ENCODE data around the gene PTGR2. TPM values are rescaled to one million over a fixed set of nuclear protein-coding genes. Genes with fewer than 3 reads are reported as not detected.
"Not testable (repeated sequence)": the region's sequence is repeated elsewhere in the genome, so short reads cannot be mapped to it uniquely, and the experiment has no call there.

PTGR2 gene
- total and polyA plus RNA-seq, 2 donors (not counting 1 experiment from before 2014, with no cell fraction given), result 1.2 to 4.5 TPM

DNA sequence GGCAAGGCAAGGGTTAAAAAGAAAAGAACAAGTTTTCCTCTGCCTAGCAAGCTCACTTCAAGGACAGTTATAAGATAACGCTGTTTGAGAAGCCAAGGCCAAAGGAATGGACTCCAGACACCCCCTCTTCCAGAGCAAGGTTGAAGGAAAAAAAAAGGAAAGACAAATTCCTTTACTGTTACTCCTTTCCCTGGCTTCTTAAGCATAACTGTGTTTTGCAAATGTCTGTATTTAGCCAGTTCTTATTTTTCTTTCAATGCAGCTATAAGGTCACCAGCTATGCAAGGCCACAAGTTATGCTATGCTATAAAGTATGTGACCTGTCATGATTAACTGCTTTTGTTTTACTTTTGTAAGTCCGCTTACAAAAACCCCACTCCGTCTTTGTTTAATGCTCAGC lies 61.6 kb downstream of the PTGR2 start:
- no peaks in the 10 kb centered on the region for H3K9me3 Mint-ChIP-seq (ENCODE audit: insufficient read depth)
- no peak overlapping the region for H3K9ac ChIP-seq (ENCODE audit: low read length)
- peaks cover 22% of the 10 kb centered on the region for H3K79me2 ChIP-seq (ENCODE audit: control insufficient read depth, insufficient read depth, low read length)
- peaks cover 0 to 5% (median 0%) of the 10 kb centered on the region in 3 donors for H3K9me3 ChIP-seq (ENCODE audit: control extremely low read depth in 1 of 3, control insufficient read depth in 2 of 3, insufficient read depth in 1 of 3, low read length in 2 of 3)
- WGBS (ENCODE audit: insufficient coverage), result 100% methylated on average over 2 of the region's 3 CpGs
- no peak overlapping the region for H3K4me3 Mint-ChIP-seq
- ATAC-seq (ENCODE audit: low read depth) (no peak), DNase-seq (no peak)
- no peak overlapping the region for H3K4me3 ChIP-seq (ENCODE audit: control extremely low read depth in 1 of 5, extremely low read depth in 1 of 5, insufficient read depth in 1 of 5, low read depth in 2 of 5, low read length in 4 of 5)
- H3K4me1 Mint-ChIP-seq, result no peaks in the 10 kb centered on the region
- H3K27me3 ChIP-seq (replicated peaks in 1 of 4; ENCODE audit: control extremely low read depth in 1 of 4, control insufficient read depth in 3 of 4, insufficient read depth in 4 of 4, low read length in 3 of 4), result no peaks in the 10 kb centered on the region
- intact Hi-C loops (cut with micrococcal nuclease), result no loop called here
- POLR2A ChIA-PET, result no interaction called here
- peaks cover 17 to 60% of the 10 kb centered on the region in 2 experiments for H3K36me3 ChIP-seq (replicated peaks in 1 of 2; ENCODE audit: control extremely low read depth in 1 of 2, control insufficient read depth in 1 of 2, extremely low read depth in 1 of 2, insufficient read depth in 2 of 2, low read length in 1 of 2)
- CTCF ChIA-PET, result interaction anchor here (0.6 kb wide), 1 partner anchor 555 kb away, joined by 3 read pairs; no protein-coding TSS in a partner anchor
- no peak overlapping the region for H2AFZ ChIP-seq (ENCODE audit: insufficient read depth, low read depth, low read length, poor library complexity, severe bottlenecking)
- no peaks in the 10 kb centered on the region for H4K20me1 ChIP-seq (ENCODE audit: control insufficient read depth, insufficient read depth, low read length, poor library complexity, severe bottlenecking)
- no peaks in the 10 kb centered on the region for H3K4me1 ChIP-seq (ENCODE audit: control insufficient read depth in 2 of 2, insufficient read depth in 2 of 2, low read length in 2 of 2)
- no peak overlapping the region for H3K27ac Mint-ChIP-seq
- no peak overlapping the region for H3K27ac ChIP-seq (ENCODE audit: low read length in 2 of 2)
- H3K4me2 ChIP-seq (replicated peaks; ENCODE audit: low read depth, low read length, poor library complexity, severe bottlenecking), result no peak overlapping the region
- H3K27me3 Mint-ChIP-seq, result no peaks in the 10 kb centered on the region
- TF ChIP-seq EZH2 (IDR thresholded peaks at IDR 0.05; ENCODE audit: borderline replicate concordance, insufficient read depth, low read depth, low read length, poor library complexity, severe bottlenecking), result no peak
- TF ChIP-seq, protein P1, sequence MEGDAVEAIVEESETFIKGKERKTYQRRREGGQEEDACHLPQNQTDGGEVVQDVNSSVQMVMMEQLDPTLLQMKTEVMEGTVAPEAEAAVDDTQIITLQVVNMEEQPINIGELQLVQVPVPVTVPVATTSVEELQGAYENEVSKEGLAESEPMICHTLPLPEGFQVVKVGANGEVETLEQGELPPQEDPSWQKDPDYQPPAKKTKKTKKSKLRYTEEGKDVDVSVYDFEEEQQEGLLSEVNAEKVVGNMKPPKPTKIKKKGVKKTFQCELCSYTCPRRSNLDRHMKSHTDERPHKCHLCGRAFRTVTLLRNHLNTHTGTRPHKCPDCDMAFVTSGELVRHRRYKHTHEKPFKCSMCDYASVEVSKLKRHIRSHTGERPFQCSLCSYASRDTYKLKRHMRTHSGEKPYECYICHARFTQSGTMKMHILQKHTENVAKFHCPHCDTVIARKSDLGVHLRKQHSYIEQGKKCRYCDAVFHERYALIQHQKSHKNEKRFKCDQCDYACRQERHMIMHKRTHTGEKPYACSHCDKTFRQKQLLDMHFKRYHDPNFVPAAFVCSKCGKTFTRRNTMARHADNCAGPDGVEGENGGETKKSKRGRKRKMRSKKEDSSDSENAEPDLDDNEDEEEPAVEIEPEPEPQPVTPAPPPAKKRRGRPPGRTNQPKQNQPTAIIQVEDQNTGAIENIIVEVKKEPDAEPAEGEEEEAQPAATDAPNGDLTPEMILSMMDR (IDR thresholded peaks at IDR 0.05), result no peak

DNA sequence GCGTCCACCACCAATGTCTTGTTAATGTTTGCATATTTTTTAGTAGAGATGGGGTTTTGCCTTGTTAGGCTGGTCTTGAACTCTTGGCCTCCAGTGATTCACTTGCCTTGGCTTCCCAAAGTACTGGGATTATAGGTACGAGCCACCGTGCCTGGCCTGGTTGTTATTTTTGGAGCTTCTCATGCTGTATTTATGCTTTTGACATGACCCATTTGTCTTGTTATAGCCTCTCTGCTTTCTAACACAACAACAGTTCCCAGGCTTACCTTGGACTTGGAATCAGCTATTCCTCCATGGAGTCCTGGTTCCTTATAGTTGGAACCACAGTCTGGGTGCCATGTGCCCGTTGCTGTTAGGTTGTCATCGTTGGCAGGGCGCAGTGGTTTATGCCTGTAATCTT lies 64.7 kb downstream of the PTGR2 start:
- POLR2A ChIA-PET, result interaction anchor here (0.6 kb wide), 1 partner anchor 222 kb away, joined by 3 read pairs; no protein-coding TSS in a partner anchor

DNA sequence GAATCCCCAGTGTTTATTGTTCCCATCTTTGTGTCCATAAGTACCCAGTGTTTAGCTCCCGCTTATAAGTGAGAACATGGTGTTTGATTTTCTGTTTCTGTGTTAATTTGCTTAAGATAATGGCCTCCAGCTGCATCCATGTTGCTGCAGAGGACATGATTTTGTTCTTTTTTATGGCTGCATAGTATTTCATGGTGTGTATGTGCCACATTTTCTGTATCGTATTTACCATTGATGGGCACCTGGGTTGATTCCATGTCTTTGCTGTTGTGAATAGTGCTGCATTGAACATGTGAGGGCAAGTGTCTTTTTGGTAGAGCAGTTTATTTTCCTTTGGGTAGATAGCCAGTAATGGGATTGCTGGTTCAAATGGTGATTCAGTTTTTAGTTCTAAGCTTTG lies 67.8 kb downstream of the PTGR2 start:
- H3K4me1 ChIP-seq (ENCODE audit: control insufficient read depth in 2 of 2, insufficient read depth in 2 of 2, low read length in 2 of 2); POLR2A ChIA-PET; H3K4me2 ChIP-seq (replicated peaks; ENCODE audit: low read depth, low read length, poor library complexity, severe bottlenecking); DNase-seq; H3K27ac ChIP-seq (ENCODE audit: low read length in 2 of 2); H3K27me3 ChIP-seq (replicated peaks in 1 of 4; ENCODE audit: control extremely low read depth in 1 of 4, control insufficient read depth in 3 of 4, insufficient read depth in 4 of 4, low read length in 3 of 4); H3K4me3 Mint-ChIP-seq; H3K27me3 Mint-ChIP-seq; H3K4me3 ChIP-seq (ENCODE audit: control extremely low read depth in 1 of 5, extremely low read depth in 1 of 5, insufficient read depth in 1 of 5, low read depth in 2 of 5, low read length in 4 of 5); H3K9me3 Mint-ChIP-seq (ENCODE audit: insufficient read depth); H2AFZ ChIP-seq (ENCODE audit: insufficient read depth, low read depth, low read length, poor library complexity, severe bottlenecking); H3K27ac Mint-ChIP-seq; H3K9me3 ChIP-seq (ENCODE audit: control extremely low read depth in 1 of 3, control insufficient read depth in 2 of 3, insufficient read depth in 1 of 3, low read length in 2 of 3); ATAC-seq (ENCODE audit: low read depth); H3K9ac ChIP-seq (ENCODE audit: low read length); intact Hi-C loops (cut with micrococcal nuclease); H3K4me1 Mint-ChIP-seq: not testable (repeated sequence)
- H4K20me1 ChIP-seq (ENCODE audit: control insufficient read depth, insufficient read depth, low read length, poor library complexity, severe bottlenecking), result peaks cover 10% of the 10 kb centered on the region
- 100% methylated on average over 2 of the region's 2 CpGs for WGBS (ENCODE audit: insufficient coverage)
- H3K36me3 ChIP-seq (replicated peaks in 1 of 2; ENCODE audit: control extremely low read depth in 1 of 2, control insufficient read depth in 1 of 2, extremely low read depth in 1 of 2, insufficient read depth in 2 of 2, low read length in 1 of 2), result peaks cover 26 to 77% of the 10 kb centered on the region in 2 experiments
- peaks cover 15% of the 10 kb centered on the region for H3K79me2 ChIP-seq (ENCODE audit: control insufficient read depth, insufficient read depth, low read length)
- CTCF ChIA-PET, result interaction anchor here (0.6 kb wide), 1 partner anchor 87 kb away, joined by 3 read pairs; no protein-coding TSS in a partner anchor

More for the DNA sequence above, 64.7 kb downstream of the PTGR2 start:
- no peaks in the 10 kb centered on the region for H3K27me3 ChIP-seq (replicated peaks in 1 of 4; ENCODE audit: control extremely low read depth in 1 of 4, control insufficient read depth in 3 of 4, insufficient read depth in 4 of 4, low read length in 3 of 4)
- no peak overlapping the region for H3K27ac ChIP-seq (ENCODE audit: low read length in 2 of 2)
- H3K4me1 ChIP-seq (ENCODE audit: control insufficient read depth in 2 of 2, insufficient read depth in 2 of 2, low read length in 2 of 2), result no peaks in the 10 kb centered on the region
- H3K79me2 ChIP-seq (ENCODE audit: control insufficient read depth, insufficient read depth, low read length), result peaks cover 18% of the 10 kb centered on the region
- CTCF ChIA-PET, result interaction anchor here (1.1 kb wide), 1 partner anchor 121 kb away, joined by 5 read pairs; no protein-coding TSS in a partner anchor
- H3K36me3 ChIP-seq (replicated peaks in 1 of 2; ENCODE audit: control extremely low read depth in 1 of 2, control insufficient read depth in 1 of 2, extremely low read depth in 1 of 2, insufficient read depth in 2 of 2, low read length in 1 of 2), result peaks cover 18 to 64% of the 10 kb centered on the region in 2 experiments
- no peak overlapping the region for H3K27ac Mint-ChIP-seq
- H3K4me3 ChIP-seq (ENCODE audit: control extremely low read depth in 1 of 5, extremely low read depth in 1 of 5, insufficient read depth in 1 of 5, low read depth in 2 of 5, low read length in 4 of 5), result no peak overlapping the region
- H3K4me1 Mint-ChIP-seq, result no peaks in the 10 kb centered on the region
- no peak overlapping the region for H3K9ac ChIP-seq (ENCODE audit: low read length)
- intact Hi-C loops (cut with micrococcal nuclease), result no loop called here
- no peak for DNase-seq
- 100% methylated on average over 1 of the region's 6 CpGs for WGBS (ENCODE audit: insufficient coverage)
- TF ChIP-seq, protein P1 (IDR thresholded peaks at IDR 0.05), result no peak
- peaks cover 0 to 5% (median 0%) of the 10 kb centered on the region in 3 donors for H3K9me3 ChIP-seq (ENCODE audit: control extremely low read depth in 1 of 3, control insufficient read depth in 2 of 3, insufficient read depth in 1 of 3, low read length in 2 of 3)
- peaks cover 10% of the 10 kb centered on the region for H4K20me1 ChIP-seq (ENCODE audit: control insufficient read depth, insufficient read depth, low read length, poor library complexity, severe bottlenecking)
- no peak overlapping the region for H3K4me3 Mint-ChIP-seq
- no peak overlapping the region for H3K4me2 ChIP-seq (replicated peaks; ENCODE audit: low read depth, low read length, poor library complexity, severe bottlenecking)
- no peaks in the 10 kb centered on the region for H3K27me3 Mint-ChIP-seq
- no peak overlapping the region for H2AFZ ChIP-seq (ENCODE audit: insufficient read depth, low read depth, low read length, poor library complexity, severe bottlenecking)
- ATAC-seq (ENCODE audit: low read depth), result no peak
- no peaks in the 10 kb centered on the region for H3K9me3 Mint-ChIP-seq (ENCODE audit: insufficient read depth)
